LNCaP clone FGC (cell line): ENCODE data around the gene GALNTL6.
A peak's percentile ranks its signal among the peaks of the same experiment; 100 is the strongest.

ENCODE experiments used
- DNase-seq: peaks from one replicate; pipeline ENCODE4 v3.0.0-alpha.2; 2011; ENCODE audit warnings: low read depth
- H3K4me3 ChIP-seq: 2 replicates; pipeline ENCODE4 v1.5.1; 2011; ENCODE audit warnings: mild to moderate bottlenecking, low read depth, low read length, control low read depth
- TF ChIP-seq, protein P1 (sequence below): IDR thresholded peaks from 2 replicates; pipeline ENCODE4 v1.5.1; 2012; ENCODE audit warnings: mild to moderate bottlenecking; ENCODE audit not compliant: control insufficient read depth, insufficient read depth; ENCODE audit errors: extremely low read depth

Gene GALNTL6

GRCh38 chr4:172584816-172585215, 771.6 kb downstream of the GALNTL6 start:
- TF ChIP-seq, protein P1, sequence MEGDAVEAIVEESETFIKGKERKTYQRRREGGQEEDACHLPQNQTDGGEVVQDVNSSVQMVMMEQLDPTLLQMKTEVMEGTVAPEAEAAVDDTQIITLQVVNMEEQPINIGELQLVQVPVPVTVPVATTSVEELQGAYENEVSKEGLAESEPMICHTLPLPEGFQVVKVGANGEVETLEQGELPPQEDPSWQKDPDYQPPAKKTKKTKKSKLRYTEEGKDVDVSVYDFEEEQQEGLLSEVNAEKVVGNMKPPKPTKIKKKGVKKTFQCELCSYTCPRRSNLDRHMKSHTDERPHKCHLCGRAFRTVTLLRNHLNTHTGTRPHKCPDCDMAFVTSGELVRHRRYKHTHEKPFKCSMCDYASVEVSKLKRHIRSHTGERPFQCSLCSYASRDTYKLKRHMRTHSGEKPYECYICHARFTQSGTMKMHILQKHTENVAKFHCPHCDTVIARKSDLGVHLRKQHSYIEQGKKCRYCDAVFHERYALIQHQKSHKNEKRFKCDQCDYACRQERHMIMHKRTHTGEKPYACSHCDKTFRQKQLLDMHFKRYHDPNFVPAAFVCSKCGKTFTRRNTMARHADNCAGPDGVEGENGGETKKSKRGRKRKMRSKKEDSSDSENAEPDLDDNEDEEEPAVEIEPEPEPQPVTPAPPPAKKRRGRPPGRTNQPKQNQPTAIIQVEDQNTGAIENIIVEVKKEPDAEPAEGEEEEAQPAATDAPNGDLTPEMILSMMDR = no peak
- no peak overlapping the region for H3K4me3 ChIP-seq
- no peak for DNase-seq

GRCh38 chr4:172596206-172596605, 783.0 kb downstream of the GALNTL6 start:
- TF ChIP-seq, protein P1 = peak; percentile 29
- no peak overlapping the region for H3K4me3 ChIP-seq
- no peak for DNase-seq

GRCh38 chr4:172599554-172599953, 786.4 kb downstream of the GALNTL6 start:
- no peak overlapping the region for H3K4me3 ChIP-seq
- TF ChIP-seq, protein P1 = no peak
- no peak for DNase-seq

DNA sequence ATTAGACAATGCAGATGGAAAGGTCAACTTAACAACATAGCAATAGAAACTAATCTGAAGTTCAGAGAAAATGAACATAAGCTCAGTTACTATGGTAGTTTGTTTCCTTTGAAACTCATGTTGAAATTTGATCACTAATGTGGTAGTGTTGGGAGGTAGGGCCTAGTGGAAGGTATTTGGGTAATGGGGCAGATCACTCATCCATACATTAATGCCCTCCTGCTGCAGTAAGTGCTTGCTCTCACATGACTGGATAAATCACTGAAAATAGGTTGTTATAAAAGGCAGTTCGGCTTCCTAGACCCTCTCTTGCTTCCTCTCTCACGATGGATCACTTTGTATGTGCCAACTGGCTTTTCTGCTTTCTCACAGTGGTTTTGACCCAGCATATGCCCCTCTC, 788.0 kb downstream of the GALNTL6 start:
- TF ChIP-seq, protein P1 = no peak
- DNase-seq = no peak

GRCh38 chr4:172619218-172619617, 806.0 kb downstream of the GALNTL6 start:
- no peak overlapping the region for H3K4me3 ChIP-seq
- TF ChIP-seq, protein P1 = no peak
- no peak for DNase-seq

More for the DNA sequence above, 788.0 kb downstream of the GALNTL6 start:
- no peak overlapping the region for H3K4me3 ChIP-seq

DNA sequence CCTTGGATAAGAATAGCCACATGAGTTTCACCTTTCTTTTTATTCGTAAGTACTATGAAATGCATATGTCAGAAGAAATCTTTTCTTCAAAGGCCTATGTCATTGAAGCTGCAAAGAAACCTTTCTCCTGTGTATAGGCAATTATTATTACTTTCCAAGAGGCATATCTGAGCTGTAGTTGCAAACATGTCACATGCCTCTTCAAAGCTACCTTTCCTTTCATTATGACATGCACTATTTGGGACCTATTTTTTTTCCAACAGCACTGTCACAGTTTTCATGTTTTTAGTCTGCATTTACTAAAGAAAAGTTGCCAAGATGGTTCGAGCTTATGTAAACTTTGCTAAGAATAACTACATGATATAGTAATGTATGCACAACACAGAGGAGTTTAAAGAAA, 806.6 kb downstream of the GALNTL6 start:
- TF ChIP-seq, protein P1 = no peak
- no peak for DNase-seq
- no peak overlapping the region for H3K4me3 ChIP-seq

- TF ChIP-seq, protein P1 = no peak
- no peak overlapping the region for H3K4me3 ChIP-seq
- peak; percentile 37 for DNase-seq
Observed at GRCh38 chr4:172628263-172628662, 815.1 kb downstream of the GALNTL6 start.
